ENCODE results near the gene SSH3.

SSH3 gene

DNA sequence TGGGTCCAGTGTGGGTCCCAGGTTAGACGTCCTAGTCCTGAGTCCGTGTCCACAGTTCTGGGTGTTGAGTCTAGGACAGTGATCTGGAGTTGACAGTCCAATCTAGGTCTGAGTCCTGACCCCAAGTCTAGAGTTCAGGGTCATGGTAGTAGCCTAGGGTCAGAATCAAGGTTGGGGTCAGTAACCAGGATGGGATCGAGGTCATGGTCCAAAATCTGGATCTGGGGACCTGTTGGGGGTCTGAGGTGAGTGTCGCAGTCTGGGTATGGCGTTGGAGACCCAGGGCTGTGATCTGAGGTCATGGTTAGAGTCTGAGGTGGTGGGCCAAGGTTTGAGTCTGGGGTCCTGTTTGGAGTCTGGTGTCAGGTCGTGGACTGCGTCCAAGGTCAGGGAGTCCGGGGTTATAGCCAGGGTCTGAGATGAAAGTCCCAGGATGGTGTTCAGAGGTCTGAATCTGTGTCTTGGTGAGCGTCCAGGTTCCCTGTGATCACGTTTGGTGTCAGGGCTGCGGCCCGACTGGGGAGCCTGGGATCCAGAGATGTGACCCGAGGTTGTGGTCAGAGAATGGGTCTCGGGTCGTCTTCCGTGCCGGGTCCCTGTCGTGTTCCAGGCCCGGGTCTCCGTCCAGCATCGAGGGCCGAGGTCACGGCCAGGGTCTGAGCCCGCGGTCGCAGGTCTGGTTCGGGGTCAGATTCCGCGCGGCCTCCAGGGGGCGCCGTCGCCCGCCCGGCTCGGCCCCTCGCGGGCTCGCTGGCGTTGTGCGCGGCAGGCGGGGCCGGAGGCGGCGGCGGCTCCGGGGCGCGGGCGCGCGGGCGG is 37.5 kb upstream of the SSH3 start:
- peak; percentile 92 for DNase-seq (ENCODE audit: insufficient read length, low spot score)
- FAIRE-seq = no peak
- TF ChIP-seq, protein P1, sequence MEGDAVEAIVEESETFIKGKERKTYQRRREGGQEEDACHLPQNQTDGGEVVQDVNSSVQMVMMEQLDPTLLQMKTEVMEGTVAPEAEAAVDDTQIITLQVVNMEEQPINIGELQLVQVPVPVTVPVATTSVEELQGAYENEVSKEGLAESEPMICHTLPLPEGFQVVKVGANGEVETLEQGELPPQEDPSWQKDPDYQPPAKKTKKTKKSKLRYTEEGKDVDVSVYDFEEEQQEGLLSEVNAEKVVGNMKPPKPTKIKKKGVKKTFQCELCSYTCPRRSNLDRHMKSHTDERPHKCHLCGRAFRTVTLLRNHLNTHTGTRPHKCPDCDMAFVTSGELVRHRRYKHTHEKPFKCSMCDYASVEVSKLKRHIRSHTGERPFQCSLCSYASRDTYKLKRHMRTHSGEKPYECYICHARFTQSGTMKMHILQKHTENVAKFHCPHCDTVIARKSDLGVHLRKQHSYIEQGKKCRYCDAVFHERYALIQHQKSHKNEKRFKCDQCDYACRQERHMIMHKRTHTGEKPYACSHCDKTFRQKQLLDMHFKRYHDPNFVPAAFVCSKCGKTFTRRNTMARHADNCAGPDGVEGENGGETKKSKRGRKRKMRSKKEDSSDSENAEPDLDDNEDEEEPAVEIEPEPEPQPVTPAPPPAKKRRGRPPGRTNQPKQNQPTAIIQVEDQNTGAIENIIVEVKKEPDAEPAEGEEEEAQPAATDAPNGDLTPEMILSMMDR (IDR thresholded peaks at IDR 0.05; ENCODE audit: insufficient read depth, missing control alignments) = peak; percentile 56

DNA sequence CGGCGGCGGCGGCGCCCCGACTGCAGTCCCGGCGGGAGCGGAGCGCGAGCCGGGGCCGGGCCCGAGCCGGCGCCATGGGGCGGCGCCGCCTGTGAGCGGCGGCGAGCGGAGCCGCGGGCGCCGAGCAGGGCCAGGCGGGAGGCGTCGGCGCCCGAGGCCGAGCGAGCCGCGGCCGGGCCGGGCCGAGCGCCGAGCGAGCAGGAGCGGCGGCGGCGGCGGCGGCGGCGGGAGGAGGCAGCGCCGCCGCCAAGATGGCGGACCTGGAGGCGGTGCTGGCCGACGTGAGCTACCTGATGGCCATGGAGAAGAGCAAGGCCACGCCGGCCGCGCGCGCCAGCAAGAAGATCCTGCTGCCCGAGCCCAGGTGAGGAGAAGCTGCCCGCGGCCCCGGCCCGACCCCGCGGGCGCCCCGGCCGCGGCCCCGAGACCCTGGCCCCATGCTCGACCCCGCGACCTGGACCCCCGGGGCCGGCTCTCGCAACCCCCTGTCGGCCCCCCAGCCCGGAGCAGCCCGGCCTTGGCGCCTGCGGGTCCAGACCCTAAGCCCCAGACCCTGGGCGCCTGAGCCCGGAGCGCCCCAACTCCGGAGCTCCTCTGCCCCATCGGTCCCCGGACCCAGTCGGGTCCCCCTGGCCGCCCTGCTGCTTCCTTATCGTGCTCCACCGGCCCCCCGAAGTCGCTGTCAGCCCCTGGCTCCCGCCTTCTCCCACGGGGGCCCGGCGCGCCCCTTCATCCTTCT is 36.7 kb upstream of the SSH3 start, which contains the start of gene GRK2:
Gene GRK2 (plus strand): TSS at position 25 of the 739 bp plus-strand sequence. CDS start 227 bp downstream, at position 252.
- DNase-seq (ENCODE audit: insufficient read length, low spot score) (peak; percentile 68), FAIRE-seq (no peak)

DNA sequence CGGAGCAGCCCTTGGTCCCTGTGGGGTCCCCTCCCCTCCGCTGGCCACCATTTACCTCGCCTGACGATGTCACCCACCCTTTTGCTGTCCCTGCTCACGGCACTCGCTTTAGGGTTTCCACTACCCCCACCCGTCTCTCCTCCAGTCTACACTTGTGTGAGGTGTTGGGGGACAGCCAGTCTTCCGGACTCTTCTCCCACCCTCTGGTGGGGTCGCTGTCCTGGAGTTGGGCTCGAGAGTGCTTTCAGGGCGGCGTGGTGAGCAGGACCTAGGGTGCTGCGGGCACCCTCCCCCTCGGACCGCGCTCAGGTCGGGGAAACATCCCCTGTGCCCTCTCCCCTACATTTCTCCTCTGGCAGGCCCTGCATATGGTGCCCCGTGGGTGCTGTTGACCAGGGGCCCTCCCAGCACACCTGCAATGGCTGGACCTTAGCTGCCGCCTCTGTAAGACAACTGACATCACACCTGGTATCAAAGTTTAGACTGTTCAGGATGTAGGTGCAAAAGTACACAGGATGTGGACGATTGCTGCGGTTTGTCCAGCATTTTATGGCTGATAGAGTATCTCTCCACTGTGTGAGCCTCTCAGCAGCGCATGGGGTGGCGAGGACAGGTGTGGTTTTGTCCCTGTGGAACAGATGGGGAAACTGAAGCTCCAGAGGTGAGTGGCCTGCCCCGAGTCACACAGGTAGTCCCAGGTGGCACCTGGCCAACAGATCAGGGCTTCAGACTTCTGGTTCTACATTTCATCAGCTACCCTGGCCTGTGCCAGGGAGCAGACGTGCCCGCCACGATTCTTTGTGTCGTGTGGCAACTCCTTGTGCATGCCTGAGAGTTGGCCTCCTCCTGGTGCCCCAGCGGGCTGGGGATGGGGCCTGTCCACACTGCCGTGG is 35.9 kb upstream of the SSH3 start:
- no peak for DNase-seq (ENCODE audit: insufficient read length, low spot score)
- TF ChIP-seq, protein P1 (IDR thresholded peaks at IDR 0.05; ENCODE audit: insufficient read depth, missing control alignments) = no peak
- FAIRE-seq = no peak

More for the DNA sequence above, 36.7 kb upstream of the SSH3 start, which contains the start of gene GRK2:
- TF ChIP-seq, protein P1 (IDR thresholded peaks at IDR 0.05; ENCODE audit: insufficient read depth, missing control alignments) = no peak

DNA sequence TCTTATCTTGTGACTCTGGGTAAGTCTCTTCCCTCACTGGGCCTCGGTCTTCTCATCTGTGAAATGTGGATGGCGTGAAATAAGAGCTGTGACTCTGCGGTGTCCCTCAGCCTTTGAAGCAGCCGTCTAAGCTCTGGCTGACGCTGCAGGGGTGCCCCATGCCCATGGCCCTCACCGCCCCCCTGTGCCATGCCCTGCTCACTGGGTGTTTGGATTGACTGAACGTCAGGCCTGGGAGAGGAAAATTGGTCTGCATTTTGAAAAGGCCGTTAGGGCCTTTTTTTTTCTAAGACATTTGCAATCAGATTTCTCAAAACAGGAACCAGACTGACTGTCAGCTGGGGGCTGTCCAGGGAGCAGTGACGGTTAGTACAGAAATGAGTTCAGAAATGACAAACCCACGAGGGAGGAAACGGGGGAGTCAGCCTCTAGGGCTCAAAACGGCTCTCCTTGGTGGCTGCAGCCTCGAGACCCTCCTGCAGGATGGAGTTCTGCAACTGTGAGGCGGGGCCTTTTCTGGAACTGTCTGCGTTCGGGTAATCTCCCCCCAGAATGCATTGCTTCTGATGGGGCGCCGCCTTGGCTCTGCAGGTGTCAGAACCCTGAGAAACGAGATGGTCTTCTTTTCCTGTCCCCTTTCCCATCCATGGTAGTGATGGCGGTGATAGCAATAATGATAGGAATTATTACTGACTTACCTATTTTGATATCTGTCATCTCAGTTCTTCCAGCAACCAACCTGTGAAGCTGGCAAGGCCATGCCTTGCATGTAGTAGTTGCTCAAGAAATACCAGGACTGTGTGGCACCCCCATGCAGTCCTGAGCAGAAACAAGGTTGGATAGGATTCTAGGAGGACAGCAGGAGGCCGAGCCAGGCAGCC is 35.0 kb upstream of the SSH3 start:
- DNase-seq (ENCODE audit: insufficient read length, low spot score) = no peak
- TF ChIP-seq, protein P1 (IDR thresholded peaks at IDR 0.05; ENCODE audit: insufficient read depth, missing control alignments) = no peak
- no peak for FAIRE-seq

DNA sequence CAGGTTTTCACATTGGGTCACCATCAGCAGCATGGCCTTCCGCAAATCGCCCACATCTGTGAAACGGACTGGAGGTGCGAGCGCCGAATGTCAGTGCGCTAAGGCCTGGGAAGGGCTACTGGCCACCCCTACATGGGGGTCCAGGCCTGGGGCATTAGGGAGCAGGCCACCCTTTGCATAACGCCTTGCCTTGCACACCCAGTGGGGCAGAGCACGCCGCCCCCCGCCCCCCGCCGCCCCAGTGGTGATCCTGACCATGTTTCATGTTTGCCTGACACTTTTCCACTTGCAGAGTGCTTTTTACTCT is 34.4 kb upstream of the SSH3 start:
- DNase-seq (ENCODE audit: insufficient read length, low spot score) (no peak), FAIRE-seq (no peak)
- TF ChIP-seq, protein P1 (IDR thresholded peaks at IDR 0.05; ENCODE audit: insufficient read depth, missing control alignments) = no peak

Measured in D721Med (cell line).